HG03095 (cell line): ENCODE measurements around the gene CHST14.
"Not testable (repeated sequence)": the region's sequence is repeated elsewhere in the genome, so short reads cannot be mapped to it uniquely, and the experiment has no call there.

Source experiments
- ATAC-seq: cut with Tn5 transposase; IDR thresholded peaks from one replicate; pipeline ENCODE4 v1.9.1; 2021; ENCODE audit warnings: moderate library complexity; ENCODE audit not compliant: unreplicated experiment

The CHST14 gene

DNA sequence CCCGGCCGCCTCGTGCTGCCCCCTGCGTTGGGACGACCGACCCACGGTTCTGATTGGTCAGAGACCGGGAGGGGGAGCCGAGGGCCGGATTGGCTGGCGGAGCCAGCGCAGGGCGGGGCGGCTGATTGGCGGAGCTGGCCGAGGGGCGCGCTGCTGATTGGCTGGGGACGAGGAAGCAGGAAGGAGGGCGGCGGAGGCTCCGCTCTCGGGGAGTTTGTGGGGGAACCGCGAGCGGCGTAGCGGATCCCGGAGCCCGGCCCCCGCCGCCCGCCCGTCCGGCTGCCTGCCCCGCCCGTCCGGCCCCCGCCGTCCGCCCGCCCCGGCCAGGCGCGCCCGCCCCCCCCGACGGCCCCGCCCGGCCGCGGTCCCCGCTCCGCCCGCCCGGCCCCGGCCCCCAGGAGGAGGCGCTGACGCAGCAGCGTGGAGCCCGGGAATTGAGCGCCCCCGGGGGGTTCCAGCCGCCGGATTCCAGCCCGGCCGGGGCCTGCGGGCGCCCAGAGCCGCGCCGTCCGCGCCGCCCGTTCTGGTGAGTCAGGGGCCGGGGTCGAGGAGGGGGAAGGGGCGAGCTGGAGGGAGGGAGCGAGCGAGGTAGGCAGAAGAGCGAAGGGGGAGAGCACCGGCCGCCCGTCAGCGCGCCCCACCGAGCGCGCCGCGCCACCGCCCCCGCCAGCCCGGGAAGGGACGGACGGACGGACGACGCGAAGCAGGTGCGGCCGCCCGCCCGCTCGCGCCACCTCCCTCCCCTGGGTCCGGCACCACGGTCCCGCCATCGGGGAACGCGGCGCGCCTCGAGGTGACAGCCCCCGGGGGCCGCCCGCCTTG is 29.8 kb upstream of the CHST14 start, which contains the start of gene BAHD1:
Gene BAHD1 (plus strand): TSS at position 211 of the 822 bp plus-strand sequence. CDS start 17,512 bp downstream, outside the sequence.
- peak; percentile 87 for ATAC-seq

- no peak for ATAC-seq
Measured at GRCh38 chr15:40441565-40442531, 28.9 kb upstream of the CHST14 start.

- ATAC-seq, result no peak
Measured at GRCh38 chr15:40443255-40443654, 27.5 kb upstream of the CHST14 start.

DNA sequence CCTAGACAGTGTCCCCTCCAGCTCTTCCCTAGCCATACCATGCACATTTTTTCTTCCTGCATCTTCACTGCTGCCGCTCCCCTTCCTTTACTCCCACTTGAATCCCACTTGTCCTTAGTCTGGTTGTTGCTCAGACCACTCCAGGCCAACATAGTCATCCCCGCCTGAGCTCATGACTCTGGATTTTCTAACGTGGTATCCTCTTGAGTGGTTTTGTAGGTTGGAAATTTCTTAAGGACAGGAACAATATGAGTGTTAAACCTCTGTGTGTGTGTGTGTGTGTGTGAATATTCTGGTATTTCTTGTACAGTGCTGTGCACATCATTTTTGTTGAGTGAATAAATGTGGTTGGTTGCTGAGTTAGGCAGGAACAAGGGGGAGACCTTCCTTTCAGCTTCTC is 26.9 kb upstream of the CHST14 start:
- ATAC-seq, result no peak

DNA sequence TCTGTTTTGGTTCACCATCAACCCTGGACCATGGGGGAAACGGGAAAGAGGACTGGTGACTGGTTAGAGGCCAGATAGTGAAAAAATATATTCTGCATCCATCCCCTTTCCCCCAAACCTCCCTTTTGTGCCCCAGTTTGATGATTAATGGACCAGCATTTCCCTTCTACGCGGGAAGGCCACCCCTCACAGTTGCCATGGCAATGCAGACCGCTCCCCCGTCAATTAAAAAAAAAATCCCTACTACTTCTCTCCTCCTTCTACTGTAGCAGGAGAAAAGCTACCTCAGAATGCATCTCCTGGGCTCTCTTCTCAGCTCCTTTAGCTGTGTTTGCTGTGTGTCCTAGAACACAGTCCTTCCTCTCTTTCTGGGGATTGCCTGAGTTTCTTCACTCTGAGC is 26.0 kb upstream of the CHST14 start:
- ATAC-seq, result no peak

GRCh38 chr15:40445421-40445922 is 25.3 kb upstream of the CHST14 start:
- no peak for ATAC-seq

GRCh38 chr15:40446144-40446543 is 24.6 kb upstream of the CHST14 start:
- ATAC-seq, result no peak

DNA sequence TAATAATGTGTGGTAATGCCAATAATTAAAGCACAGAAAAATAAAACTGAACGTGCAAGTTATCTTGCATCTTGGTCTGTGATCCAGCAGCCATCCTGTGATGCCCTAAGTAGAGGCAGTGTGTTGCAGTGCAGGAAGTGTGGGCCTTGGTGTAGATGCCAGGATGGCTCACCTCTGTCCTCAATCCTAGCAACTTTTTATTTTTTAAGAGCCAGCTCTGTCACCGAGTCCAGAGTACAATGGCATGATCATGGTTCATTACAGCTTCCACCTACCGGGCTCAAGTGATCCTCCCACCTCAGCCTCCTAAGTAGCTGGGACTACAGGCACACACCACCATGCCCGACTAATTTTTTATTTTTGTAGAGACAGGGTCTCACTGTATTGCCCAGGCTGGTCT is 22.4 kb upstream of the CHST14 start:
- ATAC-seq, result no peak

GRCh38 chr15:40449275-40449674 is 21.5 kb upstream of the CHST14 start:
- no peak for ATAC-seq

GRCh38 chr15:40450047-40450446 is 20.7 kb upstream of the CHST14 start:
- no peak for ATAC-seq

- no peak for ATAC-seq
Measured at GRCh38 chr15:40451527-40452158, 19.1 kb upstream of the CHST14 start.

DNA sequence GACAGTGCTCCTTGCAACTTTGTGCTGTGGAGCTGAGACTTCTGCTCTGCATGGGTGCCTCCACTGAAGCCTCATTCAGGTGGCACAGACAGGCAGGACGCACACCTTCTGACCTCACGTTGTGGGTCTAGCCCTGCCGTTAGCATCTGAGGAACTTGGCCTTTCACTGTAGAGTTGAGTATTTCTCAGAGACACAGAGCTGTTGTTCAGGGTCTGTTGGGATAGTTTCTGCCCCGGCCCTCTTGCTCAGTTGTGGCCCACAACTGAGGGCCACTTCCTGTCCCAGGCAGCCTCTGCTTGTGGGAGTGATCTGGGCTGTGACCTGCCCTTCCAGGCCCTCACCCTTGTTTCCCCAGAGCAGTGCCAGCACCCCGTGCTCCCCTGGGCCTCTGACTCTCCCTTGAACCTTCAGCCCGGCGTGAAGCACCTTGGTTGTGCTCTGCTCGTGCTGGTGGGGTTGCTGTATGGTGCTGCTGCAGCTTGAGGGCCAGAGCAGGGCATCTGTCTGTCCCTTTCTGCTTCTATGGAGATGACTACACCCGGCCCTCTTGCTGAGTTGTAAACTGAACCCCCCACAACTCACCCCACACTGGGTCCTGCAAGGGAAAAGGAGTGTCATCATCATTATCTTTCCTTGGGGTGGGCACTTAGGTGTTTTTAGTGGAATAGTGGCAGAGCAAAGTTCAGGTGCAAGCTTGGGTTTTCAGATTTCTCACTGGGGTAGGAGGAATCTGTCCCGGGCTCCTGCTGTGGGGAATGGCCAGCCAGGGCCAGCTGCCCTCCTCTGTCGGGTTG is 18.3 kb upstream of the CHST14 start:
- ATAC-seq, result no peak

DNA sequence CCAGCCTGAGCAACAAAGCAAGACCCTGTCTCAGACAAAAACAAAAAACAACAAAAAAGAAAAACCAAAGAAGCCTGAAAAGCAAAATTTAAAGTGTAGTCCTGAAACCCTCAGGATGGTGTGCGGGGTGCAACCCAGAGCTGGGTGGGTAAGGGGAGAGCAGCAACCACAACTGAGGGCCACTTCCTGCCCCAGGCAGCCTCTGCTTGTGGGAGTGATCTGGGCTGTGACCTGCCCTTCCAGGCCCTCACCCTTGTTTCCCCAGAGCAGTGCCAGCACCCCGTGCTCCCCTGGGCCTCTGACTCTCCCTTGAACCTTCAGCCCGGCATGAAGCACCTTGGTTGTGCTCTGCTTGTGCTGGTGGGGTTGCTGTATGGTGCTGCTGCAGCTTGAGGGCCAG is 16.8 kb upstream of the CHST14 start:
- ATAC-seq, result not testable (repeated sequence)

DNA sequence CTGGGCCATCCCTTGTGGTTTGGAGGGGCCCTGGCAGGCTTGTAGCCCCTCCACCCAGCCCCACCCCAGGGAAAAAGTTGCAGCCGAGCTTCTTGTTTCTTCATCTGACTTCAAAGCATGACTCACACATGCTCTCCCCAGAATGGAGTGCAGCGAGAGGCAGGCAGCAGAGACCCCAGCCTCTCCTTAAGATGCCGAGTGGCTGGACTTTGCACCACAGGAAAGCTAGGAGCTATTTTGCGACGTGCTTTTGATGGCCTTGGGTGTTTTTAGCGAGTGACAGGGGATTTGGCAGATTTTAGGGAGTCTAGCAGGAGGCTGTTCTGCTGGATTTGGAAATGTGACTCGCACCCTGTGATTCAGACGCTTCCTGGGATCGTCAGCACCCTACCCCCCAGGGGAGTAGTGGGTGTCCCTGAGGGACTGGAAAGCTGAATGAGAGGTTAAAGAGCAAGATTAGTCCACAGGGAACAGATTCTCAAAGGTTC is 15.8 kb upstream of the CHST14 start:
- no peak for ATAC-seq

GRCh38 chr15:40456299-40456712 is 14.5 kb upstream of the CHST14 start:
- no peak for ATAC-seq

GRCh38 chr15:40456738-40457137 is 14.0 kb upstream of the CHST14 start:
- ATAC-seq, result no peak

- ATAC-seq, result no peak
Measured at GRCh38 chr15:40458495-40459371, 12.1 kb upstream of the CHST14 start.

- no peak for ATAC-seq
Measured at GRCh38 chr15:40459391-40460015, 11.3 kb upstream of the CHST14 start.

- no peak for ATAC-seq
Measured at GRCh38 chr15:40460404-40460803, 10.4 kb upstream of the CHST14 start.
